ENCODE results near the gene OBSCN.

DNA sequence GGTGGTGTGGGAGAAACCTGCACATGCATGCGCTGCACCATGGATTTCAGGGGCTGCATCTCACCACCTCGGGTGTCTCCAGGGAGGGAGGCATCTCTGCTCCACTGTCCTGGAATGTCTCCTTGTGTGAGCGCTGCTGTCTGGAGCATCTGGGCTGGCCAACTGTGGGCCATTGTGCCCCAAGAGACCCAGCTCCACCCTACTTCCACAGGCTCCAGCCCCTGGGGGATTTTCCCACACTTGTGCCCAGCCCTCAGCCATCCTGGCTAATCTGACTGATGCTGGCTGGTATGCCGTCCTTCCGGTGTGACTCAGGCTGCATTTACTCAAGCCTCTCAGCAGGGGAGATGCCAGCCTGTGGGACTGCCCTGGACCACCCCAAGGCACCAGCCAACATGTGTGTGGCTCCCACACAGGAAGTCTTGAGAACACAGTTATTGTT lies 136.8 kb downstream of the OBSCN start:
- TF ChIP-seq PHF8 (CRISPR knock-in tag; IDR thresholded peaks at IDR 0.05) = no peak
- TF ChIP-seq STAT5B (CRISPR knock-in tag; IDR thresholded peaks at IDR 0.05) = no peak
- TF ChIP-seq POLR2A (IDR thresholded peaks at IDR 0.05; ENCODE audit: insufficient read depth in 1 of 2, low read depth in 2 of 2, low read length in 2 of 2) = no peak
- no peak for TF ChIP-seq ZNF331 (CRISPR knock-in tag; IDR thresholded peaks at IDR 0.05)
- TF ChIP-seq, protein P1, sequence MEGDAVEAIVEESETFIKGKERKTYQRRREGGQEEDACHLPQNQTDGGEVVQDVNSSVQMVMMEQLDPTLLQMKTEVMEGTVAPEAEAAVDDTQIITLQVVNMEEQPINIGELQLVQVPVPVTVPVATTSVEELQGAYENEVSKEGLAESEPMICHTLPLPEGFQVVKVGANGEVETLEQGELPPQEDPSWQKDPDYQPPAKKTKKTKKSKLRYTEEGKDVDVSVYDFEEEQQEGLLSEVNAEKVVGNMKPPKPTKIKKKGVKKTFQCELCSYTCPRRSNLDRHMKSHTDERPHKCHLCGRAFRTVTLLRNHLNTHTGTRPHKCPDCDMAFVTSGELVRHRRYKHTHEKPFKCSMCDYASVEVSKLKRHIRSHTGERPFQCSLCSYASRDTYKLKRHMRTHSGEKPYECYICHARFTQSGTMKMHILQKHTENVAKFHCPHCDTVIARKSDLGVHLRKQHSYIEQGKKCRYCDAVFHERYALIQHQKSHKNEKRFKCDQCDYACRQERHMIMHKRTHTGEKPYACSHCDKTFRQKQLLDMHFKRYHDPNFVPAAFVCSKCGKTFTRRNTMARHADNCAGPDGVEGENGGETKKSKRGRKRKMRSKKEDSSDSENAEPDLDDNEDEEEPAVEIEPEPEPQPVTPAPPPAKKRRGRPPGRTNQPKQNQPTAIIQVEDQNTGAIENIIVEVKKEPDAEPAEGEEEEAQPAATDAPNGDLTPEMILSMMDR (CRISPR knock-in tag; IDR thresholded peaks at IDR 0.05) = no peak
- TF ChIP-seq CBFB (CRISPR knock-in tag; IDR thresholded peaks at IDR 0.05) = no peak
- TF ChIP-seq NFYB (CRISPR knock-in tag; IDR thresholded peaks at IDR 0.05) = no peak
- no peak for TF ChIP-seq SETDB1 (CRISPR knock-in tag; IDR thresholded peaks at IDR 0.05; ENCODE audit: borderline replicate concordance)
- TF ChIP-seq CREM (IDR thresholded peaks at IDR 0.05) = no peak
- no peak for TF ChIP-seq CREM (CRISPR knock-in tag; IDR thresholded peaks at IDR 0.05)
- TF ChIP-seq MAFK (conservative IDR thresholded peaks at IDR 0.05 in 1 of 2, IDR thresholded peaks at IDR 0.05 in 1 of 2; ENCODE audit: low read length in 2 of 2) = no peak
- TF ChIP-seq HOXD1 (CRISPR knock-in tag; IDR thresholded peaks at IDR 0.05) = no peak
- TF ChIP-seq ZNF263 (CRISPR knock-in tag; IDR thresholded peaks at IDR 0.05) = no peak
- TF ChIP-seq ZNF264 (CRISPR knock-in tag; IDR thresholded peaks at IDR 0.05) = no peak
